Stimulated activated naive CD4-positive, alpha-beta T cell (primary cell): Measurements from ENCODE around the gene SIRT5.

Experiments
- DNase-seq, 6 experiments: peaks; one replicate each; lab custom pipeline; 2025; lab: John Stamatoyannopoulos, UW

The SIRT5 gene

DNA sequence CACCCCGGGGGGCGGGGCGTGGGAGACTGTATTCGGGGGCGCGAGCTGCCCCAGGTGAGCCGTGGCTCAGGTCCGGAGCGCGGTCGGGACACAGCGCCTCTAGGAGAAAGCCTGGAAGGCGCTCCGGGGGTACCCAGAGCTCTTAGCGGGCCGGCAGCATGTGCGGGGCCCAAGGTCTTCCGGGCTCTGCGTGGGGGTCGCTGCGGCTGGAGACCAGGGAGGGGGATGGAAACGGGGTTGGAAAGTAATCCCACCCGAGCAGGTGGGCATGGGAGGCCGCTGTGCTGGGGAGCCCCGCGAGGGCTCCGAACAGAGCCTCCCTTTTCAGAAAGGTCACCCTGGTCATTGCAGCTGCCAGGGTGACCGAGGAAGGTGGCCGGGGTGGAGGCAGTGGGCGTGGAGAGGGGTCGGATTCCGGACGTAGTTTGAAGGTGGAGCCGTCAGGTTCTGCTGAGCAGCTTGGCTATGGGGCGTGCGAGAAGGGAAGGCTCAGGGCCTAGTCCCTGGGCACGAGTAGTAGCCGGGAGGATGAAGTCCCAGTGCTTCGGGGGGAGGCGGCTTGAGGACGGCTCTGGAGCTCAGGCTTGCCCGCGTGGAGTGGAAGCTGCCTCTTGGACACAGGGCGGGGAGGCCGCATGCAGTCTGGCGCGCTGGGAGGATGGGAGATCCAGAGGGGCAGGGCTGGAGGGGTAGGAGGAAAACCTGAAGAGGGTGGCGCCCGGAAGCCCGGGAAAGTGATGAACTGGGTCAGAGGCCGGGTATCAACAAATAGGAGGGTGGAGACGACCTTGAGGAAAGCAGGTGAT lies at the start of gene SIRT5:
SIRT5 (plus strand) TSS at position 31 of the 806 bp plus-strand sequence. CDS start 9,510 bp downstream, outside the sequence.
- peak; percentile 58 to 92 (median 76) for DNase-seq

- DNase-seq = no peak
Observed at GRCh38 chr6:13524801-13525508, 49.4 kb upstream of the SIRT5 start.

- no peak for DNase-seq
Observed at GRCh38 chr6:13526357-13526726, 48.1 kb upstream of the SIRT5 start.

GRCh38 chr6:13526727-13527670 lies 47.4 kb upstream of the SIRT5 start:
- peak in 5 of 6 experiments; percentile 13 to 63 (median 59) for DNase-seq

- DNase-seq = no peak
Observed at GRCh38 chr6:13527671-13528056, 46.7 kb upstream of the SIRT5 start.

GRCh38 chr6:13528232-13528631 lies 46.2 kb upstream of the SIRT5 start:
- no peak for DNase-seq

GRCh38 chr6:13528777-13529343 lies 45.5 kb upstream of the SIRT5 start:
- DNase-seq = no peak

GRCh38 chr6:13531956-13532355 lies 42.4 kb upstream of the SIRT5 start:
- DNase-seq = no peak

DNA sequence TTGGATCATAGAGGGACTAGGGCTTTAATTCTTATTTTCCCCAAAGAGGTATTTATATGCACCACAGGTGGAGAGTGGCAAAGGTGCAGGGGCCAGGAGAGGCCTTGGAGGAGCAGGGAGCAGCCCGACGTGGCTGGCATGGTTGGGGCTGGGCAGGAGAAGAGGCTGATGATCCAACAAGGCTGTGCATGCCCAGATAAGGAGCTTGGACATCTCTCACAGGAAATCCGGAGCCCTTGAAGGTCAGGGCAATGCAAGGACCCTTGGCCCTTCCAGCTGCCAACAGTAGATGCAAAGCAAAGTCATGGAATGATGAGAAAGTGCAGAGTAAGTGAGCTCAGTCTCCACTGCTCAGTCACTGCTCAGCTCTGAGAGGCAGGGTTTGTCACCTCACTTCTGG lies 39.9 kb upstream of the SIRT5 start:
- no peak for DNase-seq

DNA sequence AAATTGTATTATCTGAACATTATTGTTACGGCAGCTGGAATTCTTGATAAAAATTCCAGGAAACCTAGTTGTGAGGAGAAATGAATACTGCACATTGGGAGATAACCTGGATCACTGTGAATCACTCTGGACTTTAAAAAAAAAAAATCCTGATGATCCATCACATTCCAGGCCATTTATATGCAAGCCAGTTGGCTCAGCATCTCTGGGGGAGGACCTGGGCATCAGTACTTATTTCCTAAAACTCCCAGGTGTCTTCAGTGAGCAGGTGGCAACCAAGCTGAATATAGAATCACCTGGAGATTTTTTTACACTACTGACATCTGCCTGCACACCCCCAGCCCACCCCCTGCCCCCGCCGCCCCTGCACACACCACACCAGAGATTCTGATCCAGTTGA lies 39.1 kb upstream of the SIRT5 start:
- no peak for DNase-seq

- no peak for DNase-seq
Observed at GRCh38 chr6:13536796-13537526, 37.4 kb upstream of the SIRT5 start.

GRCh38 chr6:13537527-13537897 lies 36.9 kb upstream of the SIRT5 start:
- no peak for DNase-seq

DNA sequence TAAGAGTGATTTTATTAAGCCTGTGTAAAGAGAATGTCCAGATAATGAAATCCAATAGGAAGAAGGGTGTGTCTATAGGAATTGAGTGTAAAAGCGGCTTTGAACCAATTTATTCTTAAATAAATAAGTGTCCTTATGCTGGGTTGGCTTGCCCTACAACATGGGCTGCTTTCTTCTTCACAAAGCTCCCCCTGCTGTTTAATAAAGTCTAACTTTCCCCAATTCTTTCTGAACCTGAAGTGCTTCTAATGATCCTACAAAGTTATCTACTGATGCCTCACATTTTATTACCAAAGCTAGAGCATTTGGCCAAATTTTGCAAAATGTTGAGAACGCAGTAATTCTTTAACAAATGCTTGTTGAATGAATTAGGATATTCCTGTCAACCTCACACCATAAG lies 36.3 kb upstream of the SIRT5 start:
- peak in 2 of 6 experiments; percentile 39 to 40 for DNase-seq

GRCh38 chr6:13538600-13538999 lies 35.8 kb upstream of the SIRT5 start:
- DNase-seq = no peak

DNA sequence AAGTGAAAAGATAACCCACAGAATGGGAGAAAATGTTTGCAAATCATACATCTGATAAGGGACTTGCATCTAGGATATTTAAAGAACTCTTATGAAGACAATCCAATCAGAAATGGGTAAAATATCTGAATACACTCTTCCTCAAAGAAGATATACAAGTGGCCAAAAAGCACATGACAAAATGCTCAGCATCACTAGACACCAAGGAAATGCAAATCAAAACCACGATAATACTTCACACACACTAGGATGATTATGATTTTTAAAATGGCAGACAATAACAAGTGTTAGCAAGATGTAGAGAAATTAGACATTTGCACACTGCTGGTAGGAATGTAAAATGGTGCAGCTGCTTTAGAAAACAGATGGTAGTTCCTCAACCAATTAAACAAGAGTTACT lies 34.8 kb upstream of the SIRT5 start:
- no peak for DNase-seq

GRCh38 chr6:13541496-13541895 lies 32.9 kb upstream of the SIRT5 start:
- DNase-seq = no peak

- DNase-seq = no peak
Observed at GRCh38 chr6:13544454-13545186, 29.8 kb upstream of the SIRT5 start.

GRCh38 chr6:13545885-13546284 lies 28.5 kb upstream of the SIRT5 start:
- DNase-seq = no peak

- DNase-seq = no peak
Observed at GRCh38 chr6:13548500-13549210, 25.7 kb upstream of the SIRT5 start.

GRCh38 chr6:13550656-13551055 lies 23.7 kb upstream of the SIRT5 start:
- DNase-seq = no peak
